ENCODE data around the gene OR4C16. TPM values are rescaled to one million over a fixed set of nuclear protein-coding genes. Genes with fewer than 3 reads are reported as not detected.

Gene OR4C16, protein sequence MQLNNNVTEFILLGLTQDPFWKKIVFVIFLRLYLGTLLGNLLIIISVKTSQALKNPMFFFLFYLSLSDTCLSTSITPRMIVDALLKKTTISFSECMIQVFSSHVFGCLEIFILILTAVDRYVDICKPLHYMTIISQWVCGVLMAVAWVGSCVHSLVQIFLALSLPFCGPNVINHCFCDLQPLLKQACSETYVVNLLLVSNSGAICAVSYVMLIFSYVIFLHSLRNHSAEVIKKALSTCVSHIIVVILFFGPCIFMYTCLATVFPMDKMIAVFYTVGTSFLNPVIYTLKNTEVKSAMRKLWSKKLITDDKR
- not detected for total RNA-seq
- polyA plus RNA-seq, result not detected

DNA sequence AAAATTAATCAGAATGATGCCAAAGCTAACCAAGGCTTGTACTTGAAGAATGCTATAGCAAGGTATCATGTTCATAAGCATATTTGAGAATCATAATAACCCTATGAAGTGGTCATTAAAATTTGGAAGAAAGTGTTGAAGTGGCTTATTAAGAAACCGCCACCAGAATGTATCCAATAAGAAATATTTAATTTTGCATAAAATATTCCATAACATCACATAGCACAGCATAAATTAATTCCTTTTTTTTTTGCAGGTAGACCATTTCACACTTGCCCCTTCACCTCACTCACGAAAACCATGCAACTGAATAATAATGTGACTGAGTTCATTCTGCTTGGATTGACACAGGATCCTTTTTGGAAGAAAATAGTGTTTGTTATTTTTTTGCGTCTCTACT is at the start of gene OR4C16:
TSS of gene OR4C16 (plus strand) at position 301 of the 400 bp plus-strand sequence. CDS start at position 301, 0 bp downstream.
- whole genome bisulfite sequencing, result 65% methylated on average over 3 of the region's 3 CpGs
- Histone ChIP-seq H3K36me3 (ENCODE audit: insufficient read depth) (no peaks in the 10 kb centered on the region), H3K27ac (ENCODE audit: low read depth) (no peak within 1 kb of the TSS), H3K4me1 (ENCODE audit: insufficient read depth) (no peaks in the 10 kb centered on the region), H3K4me3 (ENCODE audit: low read depth, low read length) (no peak within 1 kb of the TSS)
- no peak for DNase-seq (ENCODE audit: extremely low spot score)

DNA sequence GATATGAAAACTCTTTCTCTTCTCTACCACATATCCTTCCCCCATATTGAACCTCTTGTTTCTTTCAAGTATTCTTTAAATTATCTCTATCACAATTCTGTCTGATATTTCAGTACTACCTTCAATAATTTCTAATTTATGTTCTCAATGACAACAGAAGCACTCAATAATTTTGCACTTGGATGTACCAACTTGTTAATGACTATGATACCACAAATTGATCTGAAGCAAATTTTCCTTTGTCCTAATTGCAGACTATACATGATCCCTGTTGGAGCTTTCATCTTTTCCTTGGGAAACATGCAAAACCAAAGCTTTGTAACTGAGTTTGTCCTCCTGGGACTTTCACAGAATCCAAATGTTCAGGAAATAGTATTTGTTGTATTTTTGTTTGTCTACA is 17.8 kb upstream of the OR4C16 start, which contains the start of gene OR4C15:
TSS of gene OR4C15 (plus strand) at position 301 of the 400 bp plus-strand sequence. CDS start at position 301, 0 bp downstream.
- no peaks in the 10 kb centered on the region for H3K4me1 ChIP-seq (ENCODE audit: insufficient read depth)
- no peaks in the 10 kb centered on the region for H3K36me3 ChIP-seq (ENCODE audit: insufficient read depth)
- no peak within 1 kb of the TSS for H3K4me3 ChIP-seq (ENCODE audit: low read depth, low read length)
- no peak for DNase-seq (ENCODE audit: extremely low spot score)
- no peak within 1 kb of the TSS for H3K27ac ChIP-seq (ENCODE audit: low read depth)

DNA sequence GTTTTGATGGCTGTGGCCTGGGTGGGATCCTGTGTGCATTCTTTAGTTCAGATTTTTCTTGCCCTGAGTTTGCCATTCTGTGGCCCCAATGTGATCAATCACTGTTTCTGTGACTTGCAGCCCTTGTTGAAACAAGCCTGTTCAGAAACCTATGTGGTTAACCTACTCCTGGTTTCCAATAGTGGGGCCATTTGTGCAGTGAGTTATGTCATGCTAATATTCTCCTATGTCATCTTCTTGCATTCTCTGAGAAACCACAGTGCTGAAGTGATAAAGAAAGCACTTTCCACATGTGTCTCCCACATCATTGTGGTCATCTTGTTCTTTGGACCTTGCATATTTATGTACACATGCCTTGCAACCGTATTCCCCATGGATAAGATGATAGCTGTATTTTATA is 620 bp downstream of the OR4C16 start:
- no peak overlapping the region for H3K4me3 ChIP-seq (ENCODE audit: low read depth, low read length)
- WGBS, result 22% methylated on average over 1 of the region's 1 CpG
- no peak for DNase-seq (ENCODE audit: extremely low spot score)
- H3K4me1 ChIP-seq (ENCODE audit: insufficient read depth), result no peaks in the 10 kb centered on the region
- no peaks in the 10 kb centered on the region for H3K36me3 ChIP-seq (ENCODE audit: insufficient read depth)
- no peak overlapping the region for H3K27ac ChIP-seq (ENCODE audit: low read depth)

DNA sequence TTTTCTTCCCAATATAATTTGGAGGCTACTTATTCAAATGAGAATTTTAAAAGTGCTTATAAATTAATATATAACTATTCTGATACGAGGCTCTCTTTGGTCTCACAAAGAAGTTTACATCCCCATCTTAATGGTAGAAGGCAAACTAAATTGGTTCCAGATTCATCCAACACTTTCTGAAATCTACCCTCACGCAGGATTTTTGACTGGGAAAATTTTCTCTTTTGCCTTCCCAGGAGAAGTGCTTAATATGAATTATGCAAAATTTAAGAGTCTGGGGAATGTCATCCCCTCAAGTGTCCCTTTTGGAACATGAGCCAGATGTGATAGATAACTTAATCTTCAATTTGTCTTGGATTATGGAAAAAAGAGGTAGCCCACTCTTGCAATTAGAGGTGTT is 35.6 kb downstream of the OR4C16 start, which contains the start of gene OR4C11:
TSS of gene OR4C11 (minus strand) at position 101 of the 400 bp plus-strand sequence. CDS start 3,272 bp downstream, outside the sequence.
- Histone ChIP-seq H3K36me3 (ENCODE audit: insufficient read depth) (no peaks in the 10 kb centered on the region), H3K27ac (ENCODE audit: low read depth) (no peak within 1 kb of the TSS), H3K4me3 (ENCODE audit: low read depth, low read length) (no peak within 1 kb of the TSS), H3K4me1 (ENCODE audit: insufficient read depth) (no peaks in the 10 kb centered on the region)
- DNase-seq (ENCODE audit: extremely low spot score), result no peak
- 47% methylated on average over 2 of the region's 2 CpGs for WGBS

Other genes starting within 250 kb of the OR4C16 start
- gene OR4A16, start 228.9 kb upstream of the OR4C16 start, total RNA-seq, result not detected
- not detected for gene OR4A16, start 228.9 kb upstream of the OR4C16 start, polyA plus RNA-seq
- gene OR4A15, start 204.2 kb upstream of the OR4C16 start, total RNA-seq, result not detected
- gene OR4A15, start 204.2 kb upstream of the OR4C16 start, polyA plus RNA-seq, result not detected
- gene OR4C15, start 17.7 kb upstream of the OR4C16 start, total RNA-seq, result not detected
- gene OR4C15, start 17.7 kb upstream of the OR4C16 start, polyA plus RNA-seq, result not detected
- not detected for gene OR4C11, start 35.5 kb downstream of the OR4C16 start, total RNA-seq
- not detected for gene OR4C11, start 35.5 kb downstream of the OR4C16 start, polyA plus RNA-seq
- gene OR4P4, start 63.0 kb downstream of the OR4C16 start, total RNA-seq, result not detected
- gene OR4P4, start 63.0 kb downstream of the OR4C16 start, polyA plus RNA-seq, result not detected
- not detected for gene OR4S2, start 76.2 kb downstream of the OR4C16 start, total RNA-seq
- gene OR4S2, start 76.2 kb downstream of the OR4C16 start, polyA plus RNA-seq, result not detected
- not detected for gene OR4C6, start 90.1 kb downstream of the OR4C16 start, total RNA-seq
- not detected for gene OR4C6, start 90.1 kb downstream of the OR4C16 start, polyA plus RNA-seq
- gene OR5D13, start 201.3 kb downstream of the OR4C16 start, total RNA-seq, result not detected
- not detected for gene OR5D13, start 201.3 kb downstream of the OR4C16 start, polyA plus RNA-seq
- gene OR5D14, start 223.4 kb downstream of the OR4C16 start, total RNA-seq, result not detected
- not detected for gene OR5D14, start 223.4 kb downstream of the OR4C16 start, polyA plus RNA-seq
- not detected for gene OR5L1, start 239.2 kb downstream of the OR4C16 start, total RNA-seq
- not detected for gene OR5L1, start 239.2 kb downstream of the OR4C16 start, polyA plus RNA-seq
- not detected for gene OR5D18, start 247.5 kb downstream of the OR4C16 start, total RNA-seq
- gene OR5D18, start 247.5 kb downstream of the OR4C16 start, polyA plus RNA-seq, result not detected

Data from urinary bladder (tissue), 4 donors.